ENCODE measurements around the gene GABRA5.

GRCh38 chr15:26883466-26883865 is 16.6 kb downstream of the GABRA5 start:
- TF ChIP-seq CTCF (IDR thresholded peaks at IDR 0.05) (no peak), POLR2A (IDR thresholded peaks at IDR 0.05) (no peak)
